HEK293T (cell line): ENCODE results near the gene NHS.

Experiments used
- CTCF ChIA-PET: fragments of 350-600 bp; formaldehyde crosslinking; extraction: SDS; loops from one replicate; lab custom pipeline; 2021; ENCODE audit warnings: antibody characterized with exemption, inconsistent platforms; lab: Yijun Ruan, JAX
- POLR2A ChIA-PET: fragments of 350-600 bp; formaldehyde crosslinking; extraction: SDS; loops from one replicate; lab custom pipeline; 2020; ENCODE audit warnings: antibody characterized with exemption, inconsistent platforms; lab: Yijun Ruan, JAX
- DNase-seq: peaks from one replicate; pipeline ENCODE4 v3.0.0; 2012; ENCODE audit warnings: mixed read lengths; ENCODE audit errors: extremely low spot score
- ARNT ChIP-seq: fragments of 450-650 bp; IDR thresholded peaks from 2 replicates; pipeline ENCODE4 v1.6.1; 2017; ENCODE audit warnings: mild to moderate bottlenecking
- BHLHE40 ChIP-seq: fragments of 450-650 bp; IDR thresholded peaks from 2 replicates; pipeline ENCODE4 v1.6.1; 2016; ENCODE audit warnings: mild to moderate bottlenecking, moderate library complexity, borderline replicate concordance
- CTBP1 ChIP-seq: fragments of 450-650 bp; IDR thresholded peaks from 2 replicates; pipeline ENCODE4 v1.6.1; 2016; ENCODE audit warnings: borderline replicate concordance
- ELF4 ChIP-seq: fragments of 450-650 bp; IDR thresholded peaks from 2 replicates; pipeline ENCODE4 v1.6.1; 2017; ENCODE audit warnings: antibody characterized with exemption
- FOXA1 ChIP-seq: fragments of 450-650 bp; IDR thresholded peaks from 2 replicates; pipeline ENCODE4 v1.6.1; 2016; ENCODE audit warnings: mild to moderate bottlenecking
- FOXK2 ChIP-seq: fragments of 450-650 bp; IDR thresholded peaks from 2 replicates; pipeline ENCODE4 v1.6.1; 2016; ENCODE audit warnings: mild to moderate bottlenecking
- FOXM1 ChIP-seq: fragments of 450-650 bp; IDR thresholded peaks from 2 replicates; pipeline ENCODE4 v1.6.1; 2017; ENCODE audit warnings: mild to moderate bottlenecking, borderline replicate concordance
- HDGF ChIP-seq: fragments of 450-650 bp; IDR thresholded peaks from 2 replicates; pipeline ENCODE4 v1.6.1; 2017; ENCODE audit warnings: antibody characterized with exemption, borderline replicate concordance
- L3MBTL2 ChIP-seq: fragments of 450-650 bp; conservative IDR thresholded peaks from 2 replicates; pipeline ENCODE4 v1.6.1; 2016; ENCODE audit warnings: mild to moderate bottlenecking
- LEF1 ChIP-seq: fragments of 450-650 bp; IDR thresholded peaks from 2 replicates; pipeline ENCODE4 v1.6.1; 2017; ENCODE audit warnings: mild to moderate bottlenecking, borderline replicate concordance
- NFRKB ChIP-seq: fragments of 450-650 bp; IDR thresholded peaks from 2 replicates; pipeline ENCODE4 v1.6.1; 2016; ENCODE audit warnings: mild to moderate bottlenecking, moderate library complexity
- SP1 ChIP-seq: fragments of 450-650 bp; IDR thresholded peaks from 2 replicates; pipeline ENCODE4 v1.6.1; 2017
- SUZ12 ChIP-seq: fragments of 450-650 bp; IDR thresholded peaks from 2 replicates; pipeline ENCODE4 v1.6.1; 2016; ENCODE audit warnings: mild to moderate bottlenecking
- TARDBP ChIP-seq: fragments of 450-650 bp; IDR thresholded peaks from 2 replicates; pipeline ENCODE4 v1.6.1; 2016
- ZNF384 ChIP-seq: fragments of 450-650 bp; IDR thresholded peaks from 2 replicates; pipeline ENCODE4 v1.6.1; 2016
- TF ChIP-seq, protein P1 (sequence below): fragments of 450-650 bp; IDR thresholded peaks from 2 replicates; pipeline ENCODE4 v1.6.1; 2016

Gene NHS

DNA sequence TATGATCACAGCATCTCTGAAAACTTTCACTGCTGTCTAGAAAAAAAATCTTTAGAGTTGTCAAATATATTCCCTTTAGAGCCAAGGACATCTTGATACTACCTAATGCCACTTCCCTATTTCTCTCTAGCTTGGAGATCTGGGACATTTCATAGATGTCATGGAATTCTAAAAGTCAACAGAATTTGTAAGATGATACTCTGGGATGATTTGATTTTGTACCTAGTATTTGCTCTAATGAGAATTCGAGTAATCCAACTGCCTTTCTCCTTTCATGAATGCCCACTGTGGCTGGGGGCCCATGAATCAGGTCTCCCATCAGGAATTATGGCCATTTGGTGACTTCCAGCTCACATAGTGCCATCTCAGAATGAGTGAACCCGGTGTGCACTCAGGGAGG lies 73.2 kb downstream of the NHS start:
- TF ChIP-seq BHLHE40: no peak
- no peak for TF ChIP-seq ELF4
- POLR2A ChIA-PET: no interaction called here

DNA sequence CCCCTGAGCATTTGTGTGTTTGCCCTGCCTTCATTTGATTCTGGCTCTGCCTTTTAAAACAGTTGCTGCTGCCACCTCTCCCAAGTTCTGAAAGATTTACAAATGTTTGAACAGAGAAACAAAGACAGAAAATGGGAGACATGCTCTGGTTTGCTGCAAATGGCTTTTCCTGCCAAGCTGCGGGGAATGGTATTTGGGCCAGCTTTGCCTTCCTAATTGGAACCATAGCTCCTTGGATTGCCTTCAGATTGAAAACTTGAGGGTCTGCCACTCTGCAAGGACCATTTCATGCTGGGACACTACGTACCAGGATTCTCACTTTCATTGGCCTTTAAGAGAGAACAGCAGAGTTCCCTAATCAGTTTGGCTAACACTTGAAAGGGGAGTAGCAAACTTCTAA lies 74.9 kb downstream of the NHS start:
- TF ChIP-seq BHLHE40: no peak
- TF ChIP-seq, protein P1, sequence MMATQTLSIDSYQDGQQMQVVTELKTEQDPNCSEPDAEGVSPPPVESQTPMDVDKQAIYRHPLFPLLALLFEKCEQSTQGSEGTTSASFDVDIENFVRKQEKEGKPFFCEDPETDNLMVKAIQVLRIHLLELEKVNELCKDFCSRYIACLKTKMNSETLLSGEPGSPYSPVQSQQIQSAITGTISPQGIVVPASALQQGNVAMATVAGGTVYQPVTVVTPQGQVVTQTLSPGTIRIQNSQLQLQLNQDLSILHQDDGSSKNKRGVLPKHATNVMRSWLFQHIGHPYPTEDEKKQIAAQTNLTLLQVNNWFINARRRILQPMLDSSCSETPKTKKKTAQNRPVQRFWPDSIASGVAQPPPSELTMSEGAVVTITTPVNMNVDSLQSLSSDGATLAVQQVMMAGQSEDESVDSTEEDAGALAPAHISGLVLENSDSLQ: no peak
- TF ChIP-seq NFRKB: no peak
- TF ChIP-seq ELF4: no peak
- no peak for TF ChIP-seq FOXA1
- TF ChIP-seq SP1: no peak
- TF ChIP-seq FOXK2: no peak
- no peak for TF ChIP-seq LEF1
- no peak for TF ChIP-seq FOXM1
- TF ChIP-seq ZNF384: no peak
- no peak for TF ChIP-seq L3MBTL2
- TF ChIP-seq SUZ12: no peak
- no peak for TF ChIP-seq TARDBP
- TF ChIP-seq CTBP1: no peak
- TF ChIP-seq HDGF: no peak
- ChIA-PET POLR2A (no interaction called here), CTCF (no interaction called here)
- no peak for DNase-seq

More for the DNA sequence above, 73.2 kb downstream of the NHS start:
- no peak for DNase-seq
- CTCF ChIA-PET: no interaction called here

DNA sequence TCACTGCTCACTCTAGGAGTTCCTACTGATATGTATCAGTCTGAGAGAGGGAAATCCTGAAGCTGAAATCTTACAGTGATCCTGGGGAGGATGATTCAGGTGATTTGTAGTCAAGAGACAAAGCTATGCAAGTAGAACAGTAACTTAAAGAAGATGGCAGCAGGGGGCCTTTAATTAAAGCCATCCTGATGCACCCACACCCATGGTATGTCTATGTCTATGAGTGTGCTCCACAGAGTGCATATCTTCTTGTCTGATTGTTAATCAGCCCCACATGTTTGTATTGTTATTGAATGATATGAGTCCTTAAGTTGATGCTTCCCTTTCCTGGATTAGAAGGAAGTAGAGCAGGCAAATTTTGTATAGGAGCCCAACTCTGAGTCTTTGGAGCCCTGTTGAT lies 78.8 kb downstream of the NHS start:
- POLR2A ChIA-PET: no interaction called here
- TF ChIP-seq, protein P1: no peak
- TF ChIP-seq CTBP1 (no peak), SP1 (no peak), LEF1 (no peak), L3MBTL2 (no peak), TARDBP (no peak), ELF4 (no peak), ZNF384 (no peak), ARNT (no peak), NFRKB (no peak), FOXK2 (no peak)
- CTCF ChIA-PET: no interaction called here
- no peak for DNase-seq

GRCh38 chrX:17456526-17456925 lies 81.5 kb downstream of the NHS start:
- TF ChIP-seq SUZ12 (no peak), L3MBTL2 (no peak), ARNT (no peak), NFRKB (no peak), TARDBP (no peak), BHLHE40 (no peak), FOXA1 (no peak), HDGF (no peak), CTBP1 (no peak), ELF4 (no peak)
- TF ChIP-seq, protein P1: no peak
- CTCF ChIA-PET: no interaction called here

GRCh38 chrX:17459008-17459611 lies 84.1 kb downstream of the NHS start:
- POLR2A ChIA-PET: interaction anchor here (0.6 kb wide), 1 partner anchor 23 kb away, joined by 3 read pairs; no protein-coding TSS in a partner anchor
- TF ChIP-seq ZNF384 (no peak), BHLHE40 (no peak), HDGF (no peak), FOXM1 (no peak), FOXK2 (no peak), FOXA1 (no peak), NFRKB (no peak), CTBP1 (no peak), ARNT (no peak), L3MBTL2 (no peak), LEF1 (no peak), SUZ12 (no peak), ELF4 (no peak), TARDBP (no peak)
- TF ChIP-seq, protein P1: no peak
- DNase-seq: no peak
- CTCF ChIA-PET: no interaction called here

More at GRCh38 chrX:17456526-17456925, 81.5 kb downstream of the NHS start:
- POLR2A ChIA-PET: no interaction called here
- no peak for DNase-seq

- DNase-seq: no peak
- TF ChIP-seq CTBP1 (no peak), L3MBTL2 (no peak), TARDBP (no peak), FOXM1 (no peak), HDGF (no peak), SP1 (no peak), FOXK2 (no peak), ELF4 (no peak), BHLHE40 (no peak), NFRKB (no peak), LEF1 (no peak), ZNF384 (no peak), ARNT (no peak)
- TF ChIP-seq, protein P1: no peak
- ChIA-PET CTCF (no interaction called here), POLR2A (interaction anchor here (0.6 kb wide), 1 partner anchor 22 kb away, joined by 3 read pairs; no protein-coding TSS in a partner anchor)
Measured at GRCh38 chrX:17459661-17460060, 84.7 kb downstream of the NHS start.
